Smooth muscle cell of trachea (primary cell): ENCODE data around the gene SPN. TPM values are rescaled to one million over a fixed set of nuclear protein-coding genes. Genes with fewer than 3 reads are reported as not detected.

Experiments
- total RNA-seq: library from RNA; depleted of rRNA; stranded (reverse); fragments of >200 nt; gene quantifications from 2 replicates; pipeline ENCODE4 v1.2.1, GENCODE V29; 2014

The SPN gene, protein sequence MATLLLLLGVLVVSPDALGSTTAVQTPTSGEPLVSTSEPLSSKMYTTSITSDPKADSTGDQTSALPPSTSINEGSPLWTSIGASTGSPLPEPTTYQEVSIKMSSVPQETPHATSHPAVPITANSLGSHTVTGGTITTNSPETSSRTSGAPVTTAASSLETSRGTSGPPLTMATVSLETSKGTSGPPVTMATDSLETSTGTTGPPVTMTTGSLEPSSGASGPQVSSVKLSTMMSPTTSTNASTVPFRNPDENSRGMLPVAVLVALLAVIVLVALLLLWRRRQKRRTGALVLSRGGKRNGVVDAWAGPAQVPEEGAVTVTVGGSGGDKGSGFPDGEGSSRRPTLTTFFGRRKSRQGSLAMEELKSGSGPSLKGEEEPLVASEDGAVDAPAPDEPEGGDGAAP
- total RNA-seq = not detected in 2 replicates

GRCh38 chr16:29663016-29663806, at the start of gene SPN:
Gene SPN, plus strand, starts transcription at chr16:29663247. Its CDS starts 482 bp downstream, at chr16:29663729.

DNA sequence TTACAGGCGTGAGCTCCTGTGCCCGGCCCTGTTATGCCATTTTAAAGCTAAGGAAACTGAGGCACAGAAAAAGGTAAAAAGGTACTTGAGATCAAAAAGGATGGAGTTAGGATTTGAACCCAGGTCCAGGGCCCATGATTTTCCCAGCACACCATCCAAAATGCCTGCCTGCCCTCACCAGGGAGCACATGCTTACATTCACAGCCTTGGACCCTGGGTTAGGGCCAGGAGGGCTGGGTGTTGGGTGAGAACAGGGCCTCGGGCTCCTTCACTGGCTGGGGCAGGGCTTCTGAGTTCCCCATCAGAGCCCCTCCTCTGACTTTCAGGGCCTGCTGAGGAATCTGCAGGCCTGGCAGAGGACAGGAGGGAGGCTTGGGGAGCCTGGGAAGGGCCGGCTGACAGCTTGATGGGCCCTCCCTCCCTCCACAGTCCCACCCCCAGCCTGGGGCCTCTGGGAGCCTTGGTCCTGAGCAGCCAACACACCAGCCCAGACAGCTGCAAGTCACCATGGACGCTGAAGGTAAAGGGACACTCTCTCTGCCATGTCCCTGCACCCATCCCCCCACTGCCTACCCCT, 15.7 kb downstream of the SPN start, which contains the start of gene QPRT:
Gene QPRT, plus strand, starts transcription at position 490 of the 577 bp plus-strand sequence. Its CDS starts 18 bp downstream, at position 508.

Other genes starting within 250 kb of the SPN start
- gene BOLA2, start 208.9 kb upstream of the SPN start, total RNA-seq = 13.9 and 25.5 TPM in 2 replicates
- gene SLX1B, start 208.7 kb upstream of the SPN start, total RNA-seq = 16.7 and 28.7 TPM in 2 replicates
- 3.0 and 4.9 TPM in 2 replicates for gene SULT1A4, start 203.3 kb upstream of the SPN start, total RNA-seq
- gene NPIPB12, start 156.8 kb upstream of the SPN start, total RNA-seq = 15.2 and 51.6 TPM in 2 replicates
- gene QPRT, start 15.9 kb downstream of the SPN start, total RNA-seq = 29.5 and 57.1 TPM in 2 replicates
- not detected in 2 replicates for gene C16orf54, start 82.7 kb downstream of the SPN start, total RNA-seq
- gene ZG16, start 115.0 kb downstream of the SPN start, total RNA-seq = not detected in 2 replicates
- 7.3 and 78.8 TPM in 2 replicates for gene KIF22, start 127.5 kb downstream of the SPN start, total RNA-seq
- 116 and 157 TPM in 2 replicates for gene MAZ, start 143.3 kb downstream of the SPN start, total RNA-seq
- 3.6 and 6.0 TPM in 2 replicates for gene PRRT2, start 148.9 kb downstream of the SPN start, total RNA-seq
- gene PAGR1, start 152.9 kb downstream of the SPN start, total RNA-seq = 19.4 and 30.4 TPM in 2 replicates
- gene MVP, start 157.2 kb downstream of the SPN start, total RNA-seq = 684 and 723 TPM in 2 replicates
- 69.4 and 169 TPM in 2 replicates for gene CDIPT, start 200.0 kb downstream of the SPN start, total RNA-seq
- gene SEZ6L2, start 236.3 kb downstream of the SPN start, total RNA-seq = 4.1 and 21.5 TPM in 2 replicates
- gene ASPHD1, start 237.2 kb downstream of the SPN start, total RNA-seq = 6.5 and 7.7 TPM in 2 replicates